Measurements from ENCODE around the gene CPTP.

Gene CPTP

GRCh38 chr1:1324524-1325287 is at the start of gene CPTP, which contains the start of gene INTS11:
TSS of gene CPTP (plus strand) at chr1:1324802. CDS start at chr1:1326911, 2,109 bp downstream.
TSS of gene INTS11 (minus strand) at chr1:1324660. CDS start at chr1:1324608, 52 bp downstream.
- no peak for TF ChIP-seq CTCF (IDR thresholded peaks at IDR 0.05; ENCODE audit: borderline replicate concordance, insufficient read depth, low read depth, low read length)
- peak within 1 kb of the TSS; percentile 84 for H3K4me3 ChIP-seq (ENCODE audit: low read depth, low read length)

GRCh38 chr1:1274931-1275431 is 49.6 kb upstream of the CPTP start:
- no peak for TF ChIP-seq CTCF (IDR thresholded peaks at IDR 0.05; ENCODE audit: borderline replicate concordance, insufficient read depth, low read depth, low read length)

GRCh38 chr1:1275836-1276235 is 48.8 kb upstream of the CPTP start:
- H3K4me3 ChIP-seq (ENCODE audit: low read depth, low read length): no peak overlapping the region
- no peak for TF ChIP-seq CTCF (IDR thresholded peaks at IDR 0.05; ENCODE audit: borderline replicate concordance, insufficient read depth, low read depth, low read length)

More at GRCh38 chr1:1274931-1275431, 49.6 kb upstream of the CPTP start:
- H3K4me3 ChIP-seq (ENCODE audit: low read depth, low read length): no peak overlapping the region

- no peak for TF ChIP-seq CTCF (IDR thresholded peaks at IDR 0.05; ENCODE audit: borderline replicate concordance, insufficient read depth, low read depth, low read length)
- no peak overlapping the region for H3K4me3 ChIP-seq (ENCODE audit: low read depth, low read length)
These were observed 46.0 kb upstream of the CPTP start for GRCh38 chr1:1278620-1279019.

GRCh38 chr1:1279028-1279427 is 45.6 kb upstream of the CPTP start:
- no peak for TF ChIP-seq CTCF (IDR thresholded peaks at IDR 0.05; ENCODE audit: borderline replicate concordance, insufficient read depth, low read depth, low read length)

GRCh38 chr1:1280782-1281481 is 43.7 kb upstream of the CPTP start:
- H3K4me3 ChIP-seq (ENCODE audit: low read depth, low read length): no peak overlapping the region
- no peak for TF ChIP-seq CTCF (IDR thresholded peaks at IDR 0.05; ENCODE audit: borderline replicate concordance, insufficient read depth, low read depth, low read length)

More at GRCh38 chr1:1279028-1279427, 45.6 kb upstream of the CPTP start:
- H3K4me3 ChIP-seq (ENCODE audit: low read depth, low read length): no peak overlapping the region
